GM23338 (cell line): ENCODE measurements around the gene UGT1A3.

Source experiments
- CREB1 ChIP-seq: fragments of 250-450 bp; sonication (Bioruptor Pico); IDR thresholded peaks from 2 replicates; pipeline ENCODE4 v1.5.0; 2020; ENCODE audit warnings: low read depth, mild to moderate bottlenecking, moderate library complexity
- CTCF ChIP-seq, 2 experiments: fragments of 200-600 bp in 1 of 2; sonication (generic) in 1 of 2; conservative IDR thresholded peaks; 2 replicates each; pipeline versions ENCODE4 v1.5.1 to v1.6.1; 2016 to 2017; ENCODE audit warnings: antibody characterized with exemption in 2 of 2, low read depth in 2 of 2, mild to moderate bottlenecking in 2 of 2, moderate library complexity in 1 of 2
- EZH2 ChIP-seq: fragments of 200-600 bp; sonication (generic); IDR thresholded peaks from one replicate; pipeline ENCODE4 v1.8.0; 2017; ENCODE audit warnings: antibody characterized with exemption, mild to moderate bottlenecking, low read depth; ENCODE audit not compliant: unreplicated experiment
- EZH2phosphoT487 ChIP-seq: fragments of 200-600 bp; sonication (generic); IDR thresholded peaks from one replicate; pipeline ENCODE4 v1.8.1; 2018; ENCODE audit warnings: antibody characterized with exemption; ENCODE audit not compliant: unreplicated experiment
- JUNB ChIP-seq: IDR thresholded peaks from one replicate; pipeline ENCODE4 v1.6.1; 2016; ENCODE audit warnings: antibody characterized with exemption; ENCODE audit not compliant: unreplicated experiment
- POLR2AphosphoS5 ChIP-seq: IDR thresholded peaks from 2 replicates; pipeline ENCODE4 v1.6.1; 2016; ENCODE audit warnings: antibody characterized with exemption, low read depth
- ZNF331 ChIP-seq: fragments of 250-450 bp; sonication (Bioruptor Pico); IDR thresholded peaks from 2 replicates; pipeline ENCODE4 v1.5.0; 2020; ENCODE audit warnings: low read depth, mild to moderate bottlenecking, moderate library complexity

- TF ChIP-seq POLR2AphosphoS5 (no peak), EZH2 (no peak), EZH2phosphoT487 (no peak), CTCF (conservative IDR thresholded peaks at IDR 0.05; ENCODE audit: low read depth in 2 of 2) (no peak), CREB1 (CRISPR knock-in tag) (no peak), JUNB (no peak), ZNF331 (no peak)
Measured at GRCh38 chr2:233796254-233796653, 67.4 kb downstream of the UGT1A3 start.
